K562 (cell line): Measurements from ENCODE around the gene PIANP.

ENCODE experiments used
- ESRRA ChIP-seq: fragments of 450-650 bp; IDR thresholded peaks from 2 replicates; pipeline ENCODE4 v1.6.1; 2014; ENCODE audit warnings: low read depth, mild to moderate bottlenecking, moderate library complexity, borderline replicate concordance
- EZH2 ChIP-seq: IDR thresholded peaks from 2 replicates; pipeline ENCODE4 v1.6.1; 2012; ENCODE audit warnings: low read depth, mild to moderate bottlenecking, inconsistent platforms, low read length, borderline replicate concordance
- FOXA1 ChIP-seq: fragments of 450-650 bp; IDR thresholded peaks from 2 replicates; pipeline ENCODE4 v1.6.1; 2016; ENCODE audit warnings: mild to moderate bottlenecking, borderline replicate concordance
- GABPA ChIP-seq: fragments of 200-800 bp; sonication (Bioruptor generic); conservative IDR thresholded peaks from 2 replicates; pipeline ENCODE4 v1.6.1; 2016; ENCODE audit warnings: low read depth, missing genetic modification characterization, missing compliant biosample characterization
- NR3C1 ChIP-seq: sonication (generic); formaldehyde crosslinking; IDR thresholded peaks from 2 replicates; pipeline ENCODE4 v1.8.1; 2022; ENCODE audit warnings: missing genetic modification reagents
- POLR2A ChIP-seq: fragments of 450-650 bp; conservative IDR thresholded peaks from 2 replicates; pipeline ENCODE4 v1.6.1; 2016
- POLR2AphosphoS5 ChIP-seq: IDR thresholded peaks from 2 replicates; pipeline ENCODE4 v1.6.1; 2011; ENCODE audit warnings: mild to moderate bottlenecking, low read depth, low read length, moderate library complexity; ENCODE audit not compliant: control insufficient read depth, insufficient read depth
- ZNF12 ChIP-seq: sonication (generic); formaldehyde crosslinking; IDR thresholded peaks from 2 replicates; pipeline ENCODE4 v1.4.0; 2020; ENCODE audit warnings: mild to moderate bottlenecking, missing genetic modification reagents
- ZNF217 ChIP-seq: sonication (generic); formaldehyde crosslinking; IDR thresholded peaks from 2 replicates; pipeline ENCODE4 v1.8.0; 2022; ENCODE audit warnings: mild to moderate bottlenecking, missing genetic modification reagents
- ZNF75A ChIP-seq: fragments of 450-650 bp; formaldehyde crosslinking; IDR thresholded peaks from 2 replicates; pipeline ENCODE4 v1.4.0; 2020; ENCODE audit warnings: mild to moderate bottlenecking
- TF ChIP-seq, protein P1 (sequence below): fragments of 450-650 bp; formaldehyde crosslinking; IDR thresholded peaks from 2 replicates; pipeline ENCODE4 v1.4.0; 2020; ENCODE audit warnings: mild to moderate bottlenecking, moderate library complexity

DNA sequence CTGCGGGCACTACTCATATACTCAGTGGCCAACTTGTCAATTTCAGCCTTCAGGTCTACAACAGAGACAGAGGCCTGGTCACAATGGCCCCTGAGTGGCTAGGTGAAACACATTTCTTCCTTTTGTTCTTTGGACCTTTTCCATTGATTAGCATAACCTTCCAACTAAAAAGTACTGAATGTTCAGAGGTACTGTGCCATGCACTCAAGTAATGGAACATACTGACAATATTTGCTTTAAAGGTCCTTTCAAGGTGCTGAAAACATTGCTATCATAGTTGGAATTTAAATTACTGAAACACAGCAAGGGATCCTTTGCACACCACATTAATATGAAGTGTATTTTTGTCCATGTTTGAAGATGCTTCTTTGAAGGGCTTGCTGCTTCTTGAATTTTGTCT, 47.3 kb downstream of the PIANP start:
- no peak for TF ChIP-seq GABPA (tag)
- no peak for TF ChIP-seq POLR2A
- TF ChIP-seq, protein P1, sequence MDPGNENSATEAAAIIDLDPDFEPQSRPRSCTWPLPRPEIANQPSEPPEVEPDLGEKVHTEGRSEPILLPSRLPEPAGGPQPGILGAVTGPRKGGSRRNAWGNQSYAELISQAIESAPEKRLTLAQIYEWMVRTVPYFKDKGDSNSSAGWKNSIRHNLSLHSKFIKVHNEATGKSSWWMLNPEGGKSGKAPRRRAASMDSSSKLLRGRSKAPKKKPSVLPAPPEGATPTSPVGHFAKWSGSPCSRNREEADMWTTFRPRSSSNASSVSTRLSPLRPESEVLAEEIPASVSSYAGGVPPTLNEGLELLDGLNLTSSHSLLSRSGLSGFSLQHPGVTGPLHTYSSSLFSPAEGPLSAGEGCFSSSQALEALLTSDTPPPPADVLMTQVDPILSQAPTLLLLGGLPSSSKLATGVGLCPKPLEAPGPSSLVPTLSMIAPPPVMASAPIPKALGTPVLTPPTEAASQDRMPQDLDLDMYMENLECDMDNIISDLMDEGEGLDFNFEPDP (CRISPR knock-in tag): no peak
- no peak for TF ChIP-seq ZNF75A (CRISPR knock-in tag)
- TF ChIP-seq ESRRA: no peak
- no peak for TF ChIP-seq FOXA1
- no peak for TF ChIP-seq POLR2AphosphoS5
- TF ChIP-seq ZNF217 (CRISPR knock-in tag): no peak
- TF ChIP-seq EZH2: no peak
- no peak for TF ChIP-seq ZNF12
- no peak for TF ChIP-seq NR3C1 (CRISPR knock-in tag)
